Raji (cell line): Measurements from ENCODE around the gene UVRAG.

Experiments
- POLR2A ChIP-seq: IDR thresholded peaks from 2 replicates; pipeline ENCODE4 v1.6.1; 2011; ENCODE audit warnings: low read depth, low read length, control low read depth; ENCODE audit not compliant: insufficient read depth

Gene UVRAG

GRCh38 chr11:76051937-76052336 is 236.9 kb downstream of the UVRAG start:
- TF ChIP-seq POLR2A = no peak

GRCh38 chr11:76054330-76054729 is 239.3 kb downstream of the UVRAG start:
- TF ChIP-seq POLR2A = no peak

GRCh38 chr11:76056876-76057275 is 241.9 kb downstream of the UVRAG start:
- no peak for TF ChIP-seq POLR2A

- TF ChIP-seq POLR2A = no peak
Measured at GRCh38 chr11:76062733-76063132, 247.7 kb downstream of the UVRAG start.

- no peak for TF ChIP-seq POLR2A
Measured at GRCh38 chr11:76064192-76064591, 249.2 kb downstream of the UVRAG start.

- no peak for TF ChIP-seq POLR2A
Measured at GRCh38 chr11:76067099-76067498, 252.1 kb downstream of the UVRAG start.

- TF ChIP-seq POLR2A = no peak
Measured at GRCh38 chr11:76069001-76069400, 254.0 kb downstream of the UVRAG start.

GRCh38 chr11:76071090-76071489 is 256.1 kb downstream of the UVRAG start:
- no peak for TF ChIP-seq POLR2A

- no peak for TF ChIP-seq POLR2A
Measured at GRCh38 chr11:76073724-76074123, 258.7 kb downstream of the UVRAG start.

- TF ChIP-seq POLR2A = no peak
Measured at GRCh38 chr11:76074148-76075095, 259.4 kb downstream of the UVRAG start.

- TF ChIP-seq POLR2A = no peak
Measured at GRCh38 chr11:76075716-76076115, 260.7 kb downstream of the UVRAG start.

GRCh38 chr11:76076749-76077148 is 261.7 kb downstream of the UVRAG start:
- TF ChIP-seq POLR2A = no peak

GRCh38 chr11:76077575-76078150 is 262.7 kb downstream of the UVRAG start:
- TF ChIP-seq POLR2A = no peak

- no peak for TF ChIP-seq POLR2A
Measured at GRCh38 chr11:76083563-76084451, 268.8 kb downstream of the UVRAG start.

- no peak for TF ChIP-seq POLR2A
Measured at GRCh38 chr11:76085270-76085669, 270.3 kb downstream of the UVRAG start.
